Measurements from ENCODE around the gene BCKDK. TPM values are rescaled to one million over a fixed set of nuclear protein-coding genes. Genes with fewer than 3 reads are reported as not detected.

Gene BCKDK
- total RNA-seq, 1 experiment from 2014 or later, result 57.0 TPM

GRCh38 chr16:31127182-31127581 is 19.0 kb downstream of the BCKDK start:
- H3K23ac ChIP-seq (ENCODE audit: insufficient read length, low read depth, low read length), result no peak overlapping the region
- no peak overlapping the region for H2BK5ac ChIP-seq (ENCODE audit: insufficient read length, low read length)
- H3K56ac ChIP-seq (ENCODE audit: insufficient read length, low read depth, low read length), result no peak overlapping the region
- no CpG with 5 or more reads among the region's 13 CpGs for WGBS (ENCODE audit: extremely low coverage, insufficient read length, low lambda C conversion rate)
- H2BK12ac ChIP-seq (ENCODE audit: insufficient read length, low read depth, low read length), result no peak overlapping the region
- Mint-ChIP-seq H3K27me3 (ENCODE audit: low read depth) (no peaks in the 10 kb centered on the region), H3K4me1 (peaks cover 16 to 17% of the 10 kb centered on the region in 2 experiments), H3K27ac (peak overlapping the region in 1 of 3 experiments; percentile 73; a peak in 2 of 7 replicates), H3K4me3 (no peak overlapping the region), H3K36me3 (ENCODE audit: insufficient read depth in 1 of 3, low read depth in 3 of 3) (peaks cover 20 to 43% (median 40%) of the 10 kb centered on the region in 3 experiments; a peak in 6 of 7 replicates), H3K9me3 (no peaks in the 10 kb centered on the region)
- no peaks in the 10 kb centered on the region for H3K23me2 ChIP-seq (ENCODE audit: insufficient read length, low read depth, low read length, poor library complexity, severe bottlenecking)
- H3K79me2 ChIP-seq (ENCODE audit: insufficient read depth, low read length), result no peaks in the 10 kb centered on the region
- H3K27me3 ChIP-seq (ENCODE audit: insufficient read depth, low read length), result no peaks in the 10 kb centered on the region
- DNase-seq, result no peak
- no peak overlapping the region for H4K8ac ChIP-seq (replicated peaks; ENCODE audit: insufficient read length, low read depth, low read length)
- peaks cover 4% of the 10 kb centered on the region; the same call in 1 of the 2 replicates for H3K4me1 ChIP-seq (ENCODE audit: insufficient read depth, low read length)
- no peak overlapping the region for H2BK20ac ChIP-seq (ENCODE audit: low read depth, low read length, poor library complexity, severe bottlenecking)
- H3K18ac ChIP-seq (ENCODE audit: insufficient read length, low read depth, low read length), result no peak overlapping the region
- no peak overlapping the region for H3T11ph ChIP-seq (ENCODE audit: low read length)
- no peak overlapping the region for H3K4me2 ChIP-seq (ENCODE audit: insufficient read depth, insufficient read length, low read length)
- H4K20me1 ChIP-seq (ENCODE audit: control insufficient read depth, insufficient read depth, insufficient read length), result no peaks in the 10 kb centered on the region
- H3K9ac ChIP-seq (ENCODE audit: extremely low read depth, insufficient read length, low read length), result no peak overlapping the region
- no peak overlapping the region for H3K27ac ChIP-seq (ENCODE audit: insufficient read length, low read depth, low read length)
- no peak overlapping the region for H2BK15ac ChIP-seq (ENCODE audit: low read depth, low read length)
- H3K14ac ChIP-seq (ENCODE audit: insufficient read depth, low read length), result no peak overlapping the region
- no peak overlapping the region for H4K5ac ChIP-seq (ENCODE audit: insufficient read length, low read depth, low read length)
- no peaks in the 10 kb centered on the region for H3K9me3 ChIP-seq (ENCODE audit: control insufficient read depth, low read depth, low read length)
- no peak for TF ChIP-seq CTCF (conservative IDR thresholded peaks at IDR 0.05)
- no peak overlapping the region for H2AFZ ChIP-seq (ENCODE audit: low read length)
- no peak overlapping the region for H3K4ac ChIP-seq (ENCODE audit: low read depth, low read length)
- H2AK5ac ChIP-seq (ENCODE audit: insufficient read length, low read length), result no peak overlapping the region
- no peak overlapping the region for H4K91ac ChIP-seq (ENCODE audit: insufficient read length, low read depth, low read length)
- H3K79me1 ChIP-seq (ENCODE audit: insufficient read depth, low read depth, low read length, poor library complexity, severe bottlenecking), result no peaks in the 10 kb centered on the region
- no peak overlapping the region for H2BK120ac ChIP-seq (ENCODE audit: low read depth, low read length, poor library complexity, severe bottlenecking)

All from H9 (cell line).